Endothelial cell of umbilical vein (primary cell): ENCODE results near the gene SGK1. TPM values are rescaled to one million over a fixed set of nuclear protein-coding genes. Genes with fewer than 3 reads are reported as not detected.

ENCODE experiments used
- BruUV-seq: library from RNA; stranded (reverse); fragments of 400-500 nt; replicated peaks from 2 replicates; lab custom pipeline; 2021; lab: Mats Ljungman, UMichigan
- CTCF ChIA-PET: fragments of 300-600, 350-600 bp; sonication (Branson Sonifier 250); formaldehyde crosslinking; loops from one replicate; lab custom pipeline; 2021; ENCODE audit warnings: antibody characterized with exemption, inconsistent platforms; lab: Charles Lee
- POLR2A ChIA-PET: fragments of 300-600, 350-600 bp; sonication (Branson Sonifier 250); formaldehyde crosslinking; loops from one replicate; lab custom pipeline; 2021; ENCODE audit warnings: antibody characterized with exemption, inconsistent platforms; lab: Charles Lee
- DNase-seq: peaks from one replicate; pipeline ENCODE4 v3.0.0-alpha.2; 2011; ENCODE audit warnings: low read depth, low spot score
- FAIRE-seq: peaks from 2 replicates; lab custom pipeline; 2011; peaks lifted over from hg19 to GRCh38; lab: Jason Lieb, UNC
- H2AFZ ChIP-seq: 2 replicates; pipeline ENCODE4 v1.6.0; 2012; ENCODE audit warnings: low read depth, low read length, control low read depth, inconsistent platforms
- H3K27ac ChIP-seq: 2 replicates; pipeline ENCODE4 v1.5.1; 2011; ENCODE audit warnings: low read depth, mild to moderate bottlenecking, control low read depth, low read length, moderate library complexity; ENCODE audit not compliant: insufficient read depth
- H3K27me3 ChIP-seq, 2 experiments: 2 replicates each; pipeline versions ENCODE4 v1.6.0 to v1.6.1; 2011; ENCODE audit warnings: low read length in 2 of 2, mixed read lengths in 1 of 2; ENCODE audit not compliant: control insufficient read depth in 2 of 2, insufficient read depth in 2 of 2
- H3K36me3 ChIP-seq, 2 experiments: 2 replicates in 1 of 2; 3 replicates in 1 of 2; pipeline ENCODE4 v1.5.1; 2011; ENCODE audit warnings: low read length in 2 of 2, mild to moderate bottlenecking in 1 of 2, moderate library complexity in 1 of 2; ENCODE audit not compliant: control insufficient read depth in 2 of 2, insufficient read depth in 2 of 2; ENCODE audit errors: extremely low read depth in 1 of 2
- H3K4me1 ChIP-seq: 3 replicates; pipeline ENCODE4 v1.5.1; 2011; ENCODE audit warnings: mild to moderate bottlenecking, low read length; ENCODE audit not compliant: control insufficient read depth, insufficient read depth; ENCODE audit errors: extremely low read depth
- H3K4me2 ChIP-seq: 2 replicates; pipeline ENCODE4 v1.6.1; 2011; ENCODE audit warnings: low read length, control low read depth, mixed read lengths; ENCODE audit not compliant: insufficient read depth
- H3K4me3 ChIP-seq, 3 experiments: fragments of 200-600 bp in 1 of 3; sonication (generic), shearing (Covaris generic) in 1 of 3; replicated peaks in 1 of 3; 2 replicates each; pipeline ENCODE4 v1.5.1; 2011 to 2016; ENCODE audit warnings: control low read depth in 3 of 3, low read length in 3 of 3, mild to moderate bottlenecking in 2 of 3, inconsistent platforms in 1 of 3, low read depth in 1 of 3, moderate library complexity in 1 of 3; ENCODE audit not compliant: insufficient read depth in 1 of 3
- H3K79me2 ChIP-seq: 2 replicates; pipeline ENCODE4 v1.6.0; 2012; ENCODE audit warnings: low read length, inconsistent platforms; ENCODE audit not compliant: control insufficient read depth, insufficient read depth
- H3K9ac ChIP-seq: replicated peaks from 2 replicates; pipeline ENCODE3; 2011; ENCODE audit warnings: low read length, control low read depth; ENCODE audit not compliant: insufficient read depth; ENCODE audit errors: extremely low read depth
- H3K9me1 ChIP-seq: replicated peaks from 3 replicates; pipeline ENCODE4 v1.6.0; 2011; ENCODE audit warnings: mild to moderate bottlenecking, low read length; ENCODE audit not compliant: control insufficient read depth, insufficient read depth; ENCODE audit errors: extremely low read depth
- H3K9me3 ChIP-seq: replicated peaks from 2 replicates; pipeline ENCODE4 v1.5.1; 2012; ENCODE audit warnings: low read length, inconsistent platforms; ENCODE audit not compliant: control insufficient read depth, insufficient read depth
- H4K20me1 ChIP-seq: replicated peaks from 2 replicates; pipeline ENCODE3; 2011; ENCODE audit warnings: mild to moderate bottlenecking, low read length; ENCODE audit not compliant: control insufficient read depth, insufficient read depth; ENCODE audit errors: extremely low read depth
- EZH2 ChIP-seq: IDR thresholded peaks from 2 replicates; pipeline ENCODE4 v1.6.1; 2012; ENCODE audit warnings: borderline replicate concordance, low read depth, mild to moderate bottlenecking, moderate library complexity, low read length, inconsistent platforms; ENCODE audit not compliant: severe bottlenecking
- FOS ChIP-seq: IDR thresholded peaks from 2 replicates; pipeline ENCODE4 v1.6.1; 2011; ENCODE audit warnings: mild to moderate bottlenecking, low read length, moderate library complexity, borderline replicate concordance; ENCODE audit not compliant: insufficient read depth
- GATA2 ChIP-seq: IDR thresholded peaks from 2 replicates; pipeline ENCODE4 v1.7.0; 2011; ENCODE audit warnings: low read depth, mild to moderate bottlenecking, moderate library complexity, mixed read lengths, low read length; ENCODE audit not compliant: insufficient read length, insufficient read depth
- JUN ChIP-seq: IDR thresholded peaks from 2 replicates; pipeline ENCODE4 v1.6.1; 2011; ENCODE audit warnings: borderline replicate concordance, low read depth; ENCODE audit not compliant: insufficient read length, insufficient read depth
- MYC ChIP-seq: IDR thresholded peaks from one replicate; pipeline ENCODE4 v1.6.1; 2011; ENCODE audit warnings: mild to moderate bottlenecking, low read depth, low read length
- POLR2A ChIP-seq: IDR thresholded peaks from 2 replicates; pipeline ENCODE4 v1.6.1; 2012; ENCODE audit warnings: low read depth, mild to moderate bottlenecking, control low read depth, low read length
- POLR2AphosphoS5 ChIP-seq: IDR thresholded peaks from 2 replicates; pipeline ENCODE4 v1.6.1; 2012; ENCODE audit warnings: low read depth, mild to moderate bottlenecking, control low read depth, low read length, moderate library complexity; ENCODE audit not compliant: insufficient read depth
- dilution Hi-C: fragments of 300-500 bp; cut with MboI; formaldehyde crosslinking; loops from one replicate; pipeline ENCODE4 v1.15.0; 2019; ENCODE audit warnings: low sequenced_read_pairs; ENCODE audit not compliant: extremely low pct_ligation_motif_present
- intact Hi-C: fragments of 100-400 bp; cut with micrococcal nuclease; formaldehyde crosslinking; loops from one replicate; pipeline ENCODE4 v1.10.0; 2022
- polyA plus RNA-seq, 4 experiments: library from polyadenylated mRNA; depleted of rRNA in 3 of 4; stranded (reverse) in 3 of 4; unstranded in 1 of 4; fragments of >200 nt; gene quantifications; 2 replicates each; pipeline versions ENCODE4 v1.2.1 to v1.2.3, GENCODE V29; 2011 to 2012; ENCODE audit warnings: missing spikeins in 1 of 4
- total RNA-seq: library from RNA; stranded (reverse); gene quantifications from 2 replicates; pipeline ENCODE4 v1.2.3, GENCODE V29; 2021
- TF ChIP-seq, protein P1 (sequence below), 2 donors: IDR thresholded peaks; 1 replicate in 1 of 2; 2 replicates in 1 of 2; pipeline ENCODE4 v1.5.1; 2011; ENCODE audit warnings: low read length in 2 of 2, mild to moderate bottlenecking in 2 of 2, moderate library complexity in 2 of 2, control low read depth in 1 of 2, inconsistent platforms in 1 of 2, low read depth in 1 of 2; ENCODE audit not compliant: insufficient read depth in 1 of 2; ENCODE audit errors: extremely low read depth in 1 of 2
- TF ChIP-seq, protein P2 (sequence below): IDR thresholded peaks from 2 replicates; pipeline ENCODE4 v1.6.1; 2011; ENCODE audit not compliant: insufficient read depth, insufficient read length

Gene SGK1
- total and polyA plus RNA-seq, 2 donors (not counting 3 experiments of a cell fraction or from before 2014, with no cell fraction given), result 121 to 128 TPM

DNA sequence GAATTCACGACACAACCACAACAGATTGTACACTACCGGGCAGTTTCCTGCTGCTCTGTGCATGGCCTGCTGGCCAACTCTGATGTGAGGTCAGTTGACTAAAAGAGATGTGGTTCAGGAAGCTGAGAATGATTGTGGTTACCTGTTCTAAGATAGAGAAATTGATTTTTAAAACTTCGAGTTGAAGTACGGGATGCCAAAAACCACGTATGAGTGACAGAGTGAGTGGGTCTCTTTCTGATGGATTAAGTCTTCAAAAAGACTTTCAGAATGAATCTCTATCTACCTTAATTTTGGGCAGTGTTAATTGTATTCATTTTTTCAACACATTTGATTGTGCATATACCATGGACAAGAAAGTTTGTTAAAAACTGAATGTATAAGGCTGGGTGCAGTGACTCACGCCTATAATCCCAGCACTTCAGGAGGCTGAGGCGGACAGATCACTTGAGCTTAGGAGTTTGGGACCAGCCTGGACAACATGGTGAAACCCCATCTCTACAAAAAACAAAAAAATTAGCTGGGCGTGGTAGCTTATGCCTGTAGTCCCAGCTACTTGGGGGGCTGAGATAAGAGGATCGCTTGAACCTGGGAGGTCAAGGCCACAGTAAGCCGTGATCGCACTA is 121.2 kb downstream of the SGK1 start:
- dilution Hi-C loops (no loop called here), intact Hi-C loops (no loop called here)
- H3K4me3 ChIP-seq, result no peak overlapping the region
- CTCF ChIA-PET, result interaction anchor here (1.0 to 2.8 kb wide), 6 partner anchors 9 to 462 kb away, joined by 3 to 11 read pairs (median 4); no protein-coding TSS in a partner anchor
- no peak for FAIRE-seq
- H3K79me2 ChIP-seq, result no peaks in the 10 kb centered on the region
- H3K4me2 ChIP-seq, result no peak overlapping the region
- BruUV-seq, result no TSS peak
- no peaks in the 10 kb centered on the region for H4K20me1 ChIP-seq
- no peak overlapping the region for H3K27ac ChIP-seq
- no peaks in the 10 kb centered on the region for H3K4me1 ChIP-seq
- no peak overlapping the region for H2AFZ ChIP-seq
- no peak for TF ChIP-seq MYC
- TF ChIP-seq, protein P1, sequence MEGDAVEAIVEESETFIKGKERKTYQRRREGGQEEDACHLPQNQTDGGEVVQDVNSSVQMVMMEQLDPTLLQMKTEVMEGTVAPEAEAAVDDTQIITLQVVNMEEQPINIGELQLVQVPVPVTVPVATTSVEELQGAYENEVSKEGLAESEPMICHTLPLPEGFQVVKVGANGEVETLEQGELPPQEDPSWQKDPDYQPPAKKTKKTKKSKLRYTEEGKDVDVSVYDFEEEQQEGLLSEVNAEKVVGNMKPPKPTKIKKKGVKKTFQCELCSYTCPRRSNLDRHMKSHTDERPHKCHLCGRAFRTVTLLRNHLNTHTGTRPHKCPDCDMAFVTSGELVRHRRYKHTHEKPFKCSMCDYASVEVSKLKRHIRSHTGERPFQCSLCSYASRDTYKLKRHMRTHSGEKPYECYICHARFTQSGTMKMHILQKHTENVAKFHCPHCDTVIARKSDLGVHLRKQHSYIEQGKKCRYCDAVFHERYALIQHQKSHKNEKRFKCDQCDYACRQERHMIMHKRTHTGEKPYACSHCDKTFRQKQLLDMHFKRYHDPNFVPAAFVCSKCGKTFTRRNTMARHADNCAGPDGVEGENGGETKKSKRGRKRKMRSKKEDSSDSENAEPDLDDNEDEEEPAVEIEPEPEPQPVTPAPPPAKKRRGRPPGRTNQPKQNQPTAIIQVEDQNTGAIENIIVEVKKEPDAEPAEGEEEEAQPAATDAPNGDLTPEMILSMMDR (IDR thresholded peaks at IDR 0.05; ENCODE audit: extremely low read depth in 1 of 2, insufficient read depth in 1 of 2, low read depth in 1 of 2, low read length in 2 of 2), result no peak
- TF ChIP-seq POLR2A, result no peak
- TF ChIP-seq, protein P2, sequence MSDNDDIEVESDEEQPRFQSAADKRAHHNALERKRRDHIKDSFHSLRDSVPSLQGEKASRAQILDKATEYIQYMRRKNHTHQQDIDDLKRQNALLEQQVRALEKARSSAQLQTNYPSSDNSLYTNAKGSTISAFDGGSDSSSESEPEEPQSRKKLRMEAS, result no peak
- TF ChIP-seq POLR2AphosphoS5, result no peak
- TF ChIP-seq GATA2, result no peak
- TF ChIP-seq EZH2, result no peak
- TF ChIP-seq FOS, result no peak
- no peak for TF ChIP-seq JUN
- H3K9ac ChIP-seq, result no peak overlapping the region
- H3K9me1 ChIP-seq, result no peaks in the 10 kb centered on the region
- H3K36me3 ChIP-seq, result no peaks in the 10 kb centered on the region
- POLR2A ChIA-PET, result no interaction called here
- DNase-seq, result no peak
- no peaks in the 10 kb centered on the region for H3K27me3 ChIP-seq
- no peaks in the 10 kb centered on the region for H3K9me3 ChIP-seq
